Cardiac fibroblast (primary cell): ENCODE results near the gene RPAIN.

Experiments
- DNase-seq, 2 donors: peaks; one replicate each; pipeline versions ENCODE4 v3.0.0 to v3.0.0-alpha.2; 2010; ENCODE audit warnings: low read depth in 2 of 2
- H3K4me3 ChIP-seq, 2 donors: replicated peaks in 1 of 2; 1 replicate in 1 of 2; 2 replicates in 1 of 2; pipeline ENCODE4 v1.5.1; 2011; ENCODE audit warnings: low read depth in 2 of 2, low read length in 2 of 2, mild to moderate bottlenecking in 2 of 2, moderate library complexity in 1 of 2
- TF ChIP-seq, protein P1 (sequence below): IDR thresholded peaks from one replicate; pipeline ENCODE4 v1.5.1; 2011; ENCODE audit warnings: low read depth, mild to moderate bottlenecking, low read length, inconsistent platforms

Gene RPAIN

DNA sequence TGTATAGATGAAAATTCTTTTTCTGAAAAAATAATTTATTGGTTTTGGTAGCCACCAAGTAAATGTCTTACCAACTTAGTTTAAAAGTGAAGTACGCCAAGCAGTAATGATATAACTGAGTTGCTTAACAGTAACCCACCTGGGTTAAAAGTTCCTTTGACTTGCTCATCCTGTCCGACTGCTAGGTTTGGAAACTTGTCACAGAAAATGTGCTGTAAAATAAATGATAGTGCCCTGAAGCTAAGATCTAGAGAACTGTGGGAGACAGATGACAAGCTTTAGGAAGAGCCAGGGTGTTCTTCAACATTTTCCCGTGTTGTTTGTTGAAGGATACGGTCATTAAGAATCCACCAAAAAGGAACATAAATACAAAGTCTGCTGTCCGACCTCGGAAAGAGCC is 61.0 kb downstream of the RPAIN start:
- H3K4me3 ChIP-seq, result no peak overlapping the region
- TF ChIP-seq, protein P1, sequence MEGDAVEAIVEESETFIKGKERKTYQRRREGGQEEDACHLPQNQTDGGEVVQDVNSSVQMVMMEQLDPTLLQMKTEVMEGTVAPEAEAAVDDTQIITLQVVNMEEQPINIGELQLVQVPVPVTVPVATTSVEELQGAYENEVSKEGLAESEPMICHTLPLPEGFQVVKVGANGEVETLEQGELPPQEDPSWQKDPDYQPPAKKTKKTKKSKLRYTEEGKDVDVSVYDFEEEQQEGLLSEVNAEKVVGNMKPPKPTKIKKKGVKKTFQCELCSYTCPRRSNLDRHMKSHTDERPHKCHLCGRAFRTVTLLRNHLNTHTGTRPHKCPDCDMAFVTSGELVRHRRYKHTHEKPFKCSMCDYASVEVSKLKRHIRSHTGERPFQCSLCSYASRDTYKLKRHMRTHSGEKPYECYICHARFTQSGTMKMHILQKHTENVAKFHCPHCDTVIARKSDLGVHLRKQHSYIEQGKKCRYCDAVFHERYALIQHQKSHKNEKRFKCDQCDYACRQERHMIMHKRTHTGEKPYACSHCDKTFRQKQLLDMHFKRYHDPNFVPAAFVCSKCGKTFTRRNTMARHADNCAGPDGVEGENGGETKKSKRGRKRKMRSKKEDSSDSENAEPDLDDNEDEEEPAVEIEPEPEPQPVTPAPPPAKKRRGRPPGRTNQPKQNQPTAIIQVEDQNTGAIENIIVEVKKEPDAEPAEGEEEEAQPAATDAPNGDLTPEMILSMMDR, result no peak
- no peak for DNase-seq

DNA sequence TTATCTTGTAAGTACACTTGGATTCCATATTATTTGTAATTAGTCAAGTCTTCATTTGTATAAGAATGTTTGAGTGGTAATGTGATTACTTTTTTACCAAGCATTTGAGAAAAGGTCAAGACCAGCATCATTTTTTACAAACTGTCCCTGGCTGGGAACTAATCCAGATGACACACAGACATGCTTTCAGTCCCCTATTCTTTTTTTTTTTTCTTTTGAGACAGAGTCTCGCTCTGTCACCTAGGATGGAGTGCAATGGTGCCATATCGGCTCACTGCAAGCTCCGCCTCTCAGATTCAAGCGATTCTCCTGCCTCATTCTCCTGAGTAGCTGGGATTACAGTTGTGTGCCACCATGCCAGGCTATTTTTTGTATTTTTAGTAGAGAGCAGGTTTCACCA is 61.5 kb downstream of the RPAIN start:
- H3K4me3 ChIP-seq, result no peak overlapping the region
- DNase-seq, result no peak
- TF ChIP-seq, protein P1, result no peak
